GM12873 (cell line): ENCODE results near the gene NFATC1.

Experiments
- CTCF ChIP-seq: IDR thresholded peaks from 2 replicates; pipeline ENCODE4 v1.5.1; 2012; ENCODE audit warnings: low read depth, mild to moderate bottlenecking, moderate library complexity, low read length, control low read depth; ENCODE audit not compliant: insufficient read depth; ENCODE audit errors: missing control alignments

Gene NFATC1

GRCh38 chr18:79545736-79546171 lies 150.0 kb downstream of the NFATC1 start:
- TF ChIP-seq CTCF = no peak

GRCh38 chr18:79546781-79547272 lies 151.1 kb downstream of the NFATC1 start:
- no peak for TF ChIP-seq CTCF

- TF ChIP-seq CTCF = no peak
Measured at GRCh38 chr18:79547413-79548076, 151.8 kb downstream of the NFATC1 start.

GRCh38 chr18:79548077-79548450 lies 152.3 kb downstream of the NFATC1 start:
- no peak for TF ChIP-seq CTCF

- TF ChIP-seq CTCF = no peak
Measured at GRCh38 chr18:79548621-79548985, 152.9 kb downstream of the NFATC1 start.

GRCh38 chr18:79548986-79549637 lies 153.4 kb downstream of the NFATC1 start:
- no peak for TF ChIP-seq CTCF

GRCh38 chr18:79549638-79550000 lies 153.9 kb downstream of the NFATC1 start:
- no peak for TF ChIP-seq CTCF
